SKM-1 (cell line): ENCODE measurements around the gene BTBD6.
"Not testable (repeated sequence)": the region's sequence is repeated elsewhere in the genome, so short reads cannot be mapped to it uniquely, and the experiment has no call there.

Experiments used
- DNase-seq: peaks from one replicate; lab custom pipeline; 2025; ENCODE audit not compliant: unreplicated experiment; lab: John Stamatoyannopoulos, UW

Gene BTBD6

GRCh38 chr14:105268736-105269354 lies 20.5 kb downstream of the BTBD6 start:
- no peak for DNase-seq

- no peak for DNase-seq
These were observed 21.1 kb downstream of the BTBD6 start for GRCh38 chr14:105269405-105269804.

GRCh38 chr14:105271224-105271890 lies 23.0 kb downstream of the BTBD6 start:
- no peak for DNase-seq

GRCh38 chr14:105272623-105273022 lies 24.3 kb downstream of the BTBD6 start:
- no peak for DNase-seq

GRCh38 chr14:105273062-105273461 lies 24.7 kb downstream of the BTBD6 start:
- no peak for DNase-seq

- no peak for DNase-seq
These were observed 26.3 kb downstream of the BTBD6 start for GRCh38 chr14:105274637-105275036.

- no peak for DNase-seq
These were observed 27.1 kb downstream of the BTBD6 start for GRCh38 chr14:105275267-105275946.

- not testable (repeated sequence) for DNase-seq
These were observed 29.1 kb downstream of the BTBD6 start for GRCh38 chr14:105277448-105277847.

- no peak for DNase-seq
These were observed 31.5 kb downstream of the BTBD6 start for GRCh38 chr14:105279642-105280361.

- no peak for DNase-seq
These were observed 32.2 kb downstream of the BTBD6 start for GRCh38 chr14:105280525-105280924.

- no peak for DNase-seq
These were observed 33.2 kb downstream of the BTBD6 start for GRCh38 chr14:105281371-105282097.

GRCh38 chr14:105282098-105282725 lies 33.9 kb downstream of the BTBD6 start:
- DNase-seq, result no peak

- no peak for DNase-seq
These were observed 34.7 kb downstream of the BTBD6 start for GRCh38 chr14:105283028-105283427.

- DNase-seq, result no peak
These were observed 35.6 kb downstream of the BTBD6 start for GRCh38 chr14:105283899-105284298.

- no peak for DNase-seq
These were observed 36.8 kb downstream of the BTBD6 start for GRCh38 chr14:105285174-105285573.

- DNase-seq, result no peak
These were observed 38.4 kb downstream of the BTBD6 start for GRCh38 chr14:105286759-105287144.

- no peak for DNase-seq
These were observed 39.1 kb downstream of the BTBD6 start for GRCh38 chr14:105287249-105288102.

- not testable (repeated sequence) for DNase-seq
These were observed 40.6 kb downstream of the BTBD6 start for GRCh38 chr14:105288936-105289335.

- no peak for DNase-seq
These were observed 42.5 kb downstream of the BTBD6 start for GRCh38 chr14:105290621-105291346.
